K562 (cell line): Measurements from ENCODE around the gene DPY30. TPM values are rescaled to one million over a fixed set of nuclear protein-coding genes. Genes with fewer than 3 reads are reported as not detected.

Experiments
- ATF6 ChIP-seq: sonication (generic); formaldehyde crosslinking; IDR thresholded peaks from 2 replicates; pipeline ENCODE4 v1.4.0; 2020; ENCODE audit warnings: mild to moderate bottlenecking, missing genetic modification reagents
- CBX5 ChIP-seq: IDR thresholded peaks from 2 replicates; pipeline ENCODE4 v1.6.1; 2014; ENCODE audit warnings: low read depth, borderline replicate concordance
- CC2D1A ChIP-seq: fragments of 450-650 bp; IDR thresholded peaks from 2 replicates; pipeline ENCODE4 v1.6.1; 2017; ENCODE audit warnings: mild to moderate bottlenecking
- CHAMP1 ChIP-seq: fragments of 450-650 bp; IDR thresholded peaks from 2 replicates; pipeline ENCODE4 v1.6.1; 2016; ENCODE audit warnings: mild to moderate bottlenecking
- CREM ChIP-seq: IDR thresholded peaks from 2 replicates; pipeline ENCODE4 v1.6.1; 2014; ENCODE audit warnings: antibody characterized with exemption, low read depth
- DMBX1 ChIP-seq: fragments of 250-450 bp; sonication (Bioruptor Pico); IDR thresholded peaks from 2 replicates; pipeline ENCODE4 v1.8.0; 2022; ENCODE audit warnings: inconsistent platforms, mild to moderate bottlenecking, moderate library complexity, borderline replicate concordance
- DPF2 ChIP-seq: fragments of 450-650 bp; IDR thresholded peaks from 2 replicates; pipeline ENCODE4 v1.6.1; 2016
- EGR1 ChIP-seq: fragments of 450-650 bp; conservative IDR thresholded peaks from 2 replicates; pipeline ENCODE4 v1.6.1; 2017; ENCODE audit warnings: mild to moderate bottlenecking
- ETV6 ChIP-seq, 3 experiments: fragments of 150-350 bp in 1 of 3; sonication (generic) in 1 of 3; formaldehyde crosslinking in 1 of 3; IDR thresholded peaks; 2 replicates each; pipeline versions ENCODE4 v1.6.1 to v1.8.0; 2014 to 2022; ENCODE audit warnings: borderline replicate concordance in 2 of 3, low read depth in 2 of 3, antibody characterized with exemption in 1 of 3, low read length in 1 of 3, mild to moderate bottlenecking in 1 of 3, missing genetic modification reagents in 1 of 3
- GATAD2A ChIP-seq: fragments of 450-650 bp; IDR thresholded peaks from 2 replicates; pipeline ENCODE4 v1.6.1; 2017
- NBN ChIP-seq: fragments of 450-650 bp; IDR thresholded peaks from 2 replicates; pipeline ENCODE4 v1.6.1; 2016; ENCODE audit warnings: low read depth, mild to moderate bottlenecking
- NCOR1 ChIP-seq: fragments of 450-650 bp; IDR thresholded peaks from 2 replicates; pipeline ENCODE4 v1.6.1; 2016; ENCODE audit warnings: mild to moderate bottlenecking, moderate library complexity
- NEUROD1 ChIP-seq: fragments of 150-350 bp; IDR thresholded peaks from 2 replicates; pipeline ENCODE4 v1.6.1; 2014; ENCODE audit warnings: borderline replicate concordance, low read length, low read depth; ENCODE audit not compliant: partially characterized antibody
- NFIC ChIP-seq: fragments of 450-650 bp; IDR thresholded peaks from 2 replicates; pipeline ENCODE4 v1.6.1; 2017; ENCODE audit warnings: mild to moderate bottlenecking, inconsistent platforms
- NFRKB ChIP-seq: fragments of 450-650 bp; IDR thresholded peaks from 2 replicates; pipeline ENCODE4 v1.6.1; 2016; ENCODE audit warnings: low read depth
- PTRF ChIP-seq: fragments of 450-650 bp; IDR thresholded peaks from 2 replicates; pipeline ENCODE4 v1.6.1; 2016; ENCODE audit warnings: mild to moderate bottlenecking, missing genetic modification characterization, missing compliant biosample characterization
- SMAD1 ChIP-seq: fragments of 150-350 bp; IDR thresholded peaks from 2 replicates; pipeline ENCODE4 v1.6.1; 2014; ENCODE audit warnings: low read length, low read depth; ENCODE audit not compliant: partially characterized antibody
- SMARCA4 ChIP-seq: fragments of 450-650 bp; IDR thresholded peaks from 2 replicates; pipeline ENCODE4 v1.6.1; 2016
- SMARCE1 ChIP-seq: fragments of 450-650 bp; IDR thresholded peaks from 2 replicates; pipeline ENCODE4 v1.7.1; 2016; ENCODE audit warnings: mild to moderate bottlenecking
- TAL1 ChIP-seq: fragments of 450-650 bp; IDR thresholded peaks from 2 replicates; pipeline ENCODE4 v1.6.1; 2016; ENCODE audit warnings: mild to moderate bottlenecking
- THRAP3 ChIP-seq: fragments of 450-650 bp; IDR thresholded peaks from 2 replicates; pipeline ENCODE4 v1.6.1; 2016; ENCODE audit warnings: mild to moderate bottlenecking, inconsistent platforms, borderline replicate concordance
- ZNF124 ChIP-seq: sonication (generic); formaldehyde crosslinking; IDR thresholded peaks from 2 replicates; pipeline ENCODE4 v1.8.1; 2022; ENCODE audit warnings: missing genetic modification reagents
- ZNF274 ChIP-seq: IDR thresholded peaks from 2 replicates; pipeline ENCODE4 v1.6.1; 2011; ENCODE audit warnings: low read depth, mild to moderate bottlenecking, low read length, moderate library complexity, borderline replicate concordance
- ZNF76 ChIP-seq: fragments of 250-450 bp; sonication (Bioruptor Pico); IDR thresholded peaks from 2 replicates; pipeline ENCODE4 v1.4.0; 2020; ENCODE audit warnings: mild to moderate bottlenecking, moderate library complexity, borderline replicate concordance
- polyA plus RNA-seq, 8 experiments: library from polyadenylated mRNA; depleted of rRNA in 4 of 8; stranded (reverse) in 5 of 8; unstranded in 3 of 8; fragments of >200 nt; fragmentation: Nextera tagmentation in 2 of 8; fragmentation: Illumina TruSeq in 1 of 8; extraction: Ambion mirVana in 2 of 8; extraction: Trizol in 1 of 8; gene quantifications; 2 replicates each; pipeline versions ENCODE4 v1.2.1 to v1.2.3, GENCODE V29; 2011 to 2014; ENCODE audit warnings: inconsistent platforms in 1 of 8, missing spikeins in 1 of 8
- total RNA-seq, 7 experiments: library from RNA; depleted of rRNA in 6 of 7; stranded (reverse); fragments of >200 nt in 6 of 7; fragmentation: Illumina TruSeq in 2 of 7; extraction: Trizol in 2 of 7; gene quantifications; 2 replicates each; pipeline versions ENCODE4 v1.2.1 to v1.2.3, GENCODE V29; 2011 to 2021; ENCODE audit warnings: low replicate concordance in 1 of 7
- TF ChIP-seq, protein P1 (sequence below): sonication (generic); formaldehyde crosslinking; IDR thresholded peaks from 2 replicates; pipeline ENCODE4 v1.9.0; 2022; ENCODE audit warnings: mild to moderate bottlenecking, missing genetic modification reagents

DPY30 gene
- total and polyA plus RNA-seq, 9 of the 15 experiments (the other 6 are each of a cell fraction or from before 2014, with no cell fraction given), result 64.6 to 402 (median 116) TPM

DNA sequence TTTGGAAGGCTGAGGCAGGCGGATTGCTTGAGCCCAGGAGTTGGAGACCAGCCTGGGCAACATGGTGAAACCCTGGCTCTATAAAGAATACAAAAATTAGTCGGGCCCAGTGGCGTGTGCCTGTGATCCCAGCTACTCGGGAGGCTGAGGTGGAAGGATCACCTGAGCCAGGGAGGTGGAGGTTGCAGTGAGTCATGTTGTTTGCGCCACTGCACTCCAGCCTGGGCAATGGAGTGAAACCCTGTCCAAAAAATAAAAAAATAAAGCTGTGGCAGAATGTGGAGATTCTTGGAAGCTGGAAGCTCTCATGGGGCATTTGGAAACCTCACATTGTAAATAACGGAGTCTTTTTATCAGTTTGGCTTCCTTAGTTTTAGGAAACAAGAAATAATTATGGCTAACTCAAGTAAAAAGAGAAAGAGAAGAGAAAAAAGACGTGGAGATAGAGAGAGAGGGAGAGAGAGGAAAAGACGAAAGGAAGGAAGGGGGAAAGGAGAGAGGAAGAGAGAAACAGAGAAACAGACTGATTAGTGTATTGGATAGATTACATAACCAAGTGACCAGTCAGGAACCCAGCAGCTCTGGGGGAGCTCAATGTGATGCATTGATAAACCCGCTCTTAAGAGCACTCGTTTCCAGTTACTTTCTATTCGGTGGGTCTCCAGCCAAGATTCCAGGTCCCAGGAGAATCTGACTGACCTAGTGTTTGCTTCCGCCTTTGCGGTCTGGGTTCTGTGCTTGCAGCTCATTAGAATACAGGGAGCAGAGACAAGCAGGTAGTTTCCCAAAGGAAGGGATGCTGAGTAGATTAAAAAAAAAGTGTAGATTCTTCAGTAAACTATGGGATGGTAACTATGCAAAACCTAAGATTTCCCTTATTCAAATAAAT lies 22.6 kb upstream of the DPY30 start (continued):
- no peak for TF ChIP-seq ATF6 (CRISPR knock-in tag)
- TF ChIP-seq THRAP3, result no peak
- TF ChIP-seq NCOR1, result peak; percentile 52
- TF ChIP-seq CC2D1A, result 0 out of 2 replicates have a peak, but pooled peaks have one; percentile 14
- TF ChIP-seq SMAD1, result peak; percentile 77
- peak; percentile 82; the same call in 1 of the 2 replicates for TF ChIP-seq GATAD2A
- TF ChIP-seq CHAMP1, result no peak
- peak; percentile 18; the same call in 1 of the 2 replicates for TF ChIP-seq NFRKB
- no peak for TF ChIP-seq CREM
- peak; percentile 71; the same call in 1 of the 2 replicates for TF ChIP-seq NBN
- no peak for TF ChIP-seq ZNF274
- no peak; the same call in 1 of the 2 replicates for TF ChIP-seq DMBX1 (CRISPR knock-in tag)
- peak; percentile 8; the same call in 1 of the 2 replicates for TF ChIP-seq TAL1
- no peak for TF ChIP-seq EGR1
- peak; percentile 77 for TF ChIP-seq DPF2
- TF ChIP-seq NFIC, result peak; percentile 33; the same call in 1 of the 2 replicates
- peak; percentile 70 for TF ChIP-seq SMARCA4
- no peak for TF ChIP-seq ZNF124
- 0 out of 4 replicates have a peak, but pooled peaks of 1 of the 2 experiments have one; percentile 4 for TF ChIP-seq ETV6 (IDR thresholded peaks at IDR 0.05; ENCODE audit: borderline replicate concordance in 1 of 2, low read depth in 2 of 2, low read length in 1 of 2)
- TF ChIP-seq ETV6 (CRISPR knock-in tag; IDR thresholded peaks at IDR 0.05; ENCODE audit: borderline replicate concordance), result no peak
- peak; percentile 59; the same call in 1 of the 2 replicates for TF ChIP-seq SMARCE1
- TF ChIP-seq, protein P1, sequence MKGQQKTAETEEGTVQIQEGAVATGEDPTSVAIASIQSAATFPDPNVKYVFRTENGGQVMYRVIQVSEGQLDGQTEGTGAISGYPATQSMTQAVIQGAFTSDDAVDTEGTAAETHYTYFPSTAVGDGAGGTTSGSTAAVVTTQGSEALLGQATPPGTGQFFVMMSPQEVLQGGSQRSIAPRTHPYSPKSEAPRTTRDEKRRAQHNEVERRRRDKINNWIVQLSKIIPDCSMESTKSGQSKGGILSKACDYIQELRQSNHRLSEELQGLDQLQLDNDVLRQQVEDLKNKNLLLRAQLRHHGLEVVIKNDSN (CRISPR knock-in tag), result no peak
- TF ChIP-seq CBX5, result no peak
- no peak for TF ChIP-seq PTRF
- no peak for TF ChIP-seq NEUROD1
- TF ChIP-seq ZNF76 (CRISPR knock-in tag), result no peak
